ENCODE results near the gene ESR2. TPM values are rescaled to one million over a fixed set of nuclear protein-coding genes. Genes with fewer than 3 reads are reported as not detected.

ESR2 gene
- total RNA-seq, 4 donors from 2014 or later: 0.14 to 1.4 TPM; not detected in 2

DNA sequence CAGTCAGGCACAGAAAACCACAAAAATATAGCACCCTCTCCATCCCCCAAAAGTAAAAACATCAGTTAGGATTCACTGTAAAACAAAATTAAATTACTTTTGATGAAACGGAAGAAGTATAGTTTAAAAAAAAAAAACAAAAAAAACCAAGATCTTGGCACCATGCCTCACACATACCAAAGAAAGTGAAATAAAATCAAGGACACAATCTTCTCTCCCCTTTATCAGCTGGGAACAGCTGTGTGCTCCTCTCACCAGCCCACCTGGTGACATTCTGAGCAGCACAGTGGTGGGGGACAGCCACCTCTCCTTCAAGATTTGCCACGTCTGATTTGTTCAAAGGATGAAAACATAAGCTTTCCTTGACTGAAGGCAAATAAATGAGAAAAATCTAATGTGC is 55.5 kb downstream of the ESR2 start:
- H3K36me3 ChIP-seq: no peaks in the 10 kb centered on the region
- no peaks in the 10 kb centered on the region for H3K27me3 ChIP-seq
- no peaks in the 10 kb centered on the region for H3K9me3 ChIP-seq
- H3K4me3 ChIP-seq: no peak overlapping the region
- DNase-seq: no peak
- 40 to 55% methylated on average over 1 to 2 of the region's 2 CpGs for WGBS, 2 donors (ENCODE audit: low coverage in 1 of 2)
- TF ChIP-seq POLR2AphosphoS5 (IDR thresholded peaks at IDR 0.05) (no peak), CTCF (IDR thresholded peaks at IDR 0.05) (no peak), EP300 (IDR thresholded peaks at IDR 0.05; ENCODE audit: low read depth) (no peak), POLR2A (IDR thresholded peaks at IDR 0.05) (no peak)
- intact Hi-C loops (cut with DNase I; ENCODE audit: low total_unique reads) (no loop called here), in situ Hi-C loops (cut with MboI; ENCODE audit: low pct_ligation_motif_present in 1 of 4, low pct_unique_long_range_greater_than_20kb in 1 of 4, low sequenced_read_pairs in 3 of 4) (no loop called here)
- no peak overlapping the region for H3K27ac ChIP-seq
- H3K4me1 ChIP-seq: no peaks in the 10 kb centered on the region

DNA sequence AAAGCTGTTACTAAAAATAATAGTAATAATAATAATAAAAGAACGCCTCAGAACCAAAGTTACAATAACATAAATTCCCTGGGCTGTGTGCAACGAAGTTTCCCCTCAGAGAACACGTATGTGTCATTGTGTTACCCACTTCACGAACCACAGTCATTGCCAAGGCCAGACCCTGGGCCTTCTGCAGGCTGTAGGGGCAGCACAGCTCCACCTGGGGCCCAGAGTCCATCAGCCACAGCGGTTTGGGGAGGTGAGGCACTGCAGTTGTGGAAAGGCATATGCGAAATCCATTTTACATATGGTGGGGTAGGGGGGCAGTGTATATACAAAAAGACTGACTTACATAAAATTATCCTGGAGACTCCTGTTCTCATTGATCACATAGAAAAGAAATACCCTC is 56.1 kb downstream of the ESR2 start:
- WGBS, 2 donors (ENCODE audit: low coverage in 1 of 2): 72 to 89% methylated on average over 4 to 6 of the region's 6 CpGs
- intact Hi-C loops (cut with DNase I; ENCODE audit: low total_unique reads) (no loop called here), in situ Hi-C loops (cut with MboI; ENCODE audit: low pct_ligation_motif_present in 1 of 4, low pct_unique_long_range_greater_than_20kb in 1 of 4, low sequenced_read_pairs in 3 of 4) (no loop called here)
- no peak overlapping the region for H3K27ac ChIP-seq
- no peak for TF ChIP-seq EP300 (IDR thresholded peaks at IDR 0.05; ENCODE audit: low read depth)
- TF ChIP-seq POLR2AphosphoS5 (IDR thresholded peaks at IDR 0.05): no peak
- no peak for TF ChIP-seq CTCF (IDR thresholded peaks at IDR 0.05)
- no peak for TF ChIP-seq POLR2A (IDR thresholded peaks at IDR 0.05)
- H3K9me3 ChIP-seq: no peaks in the 10 kb centered on the region
- no peak overlapping the region for H3K4me3 ChIP-seq
- DNase-seq: no peak
- H3K4me1 ChIP-seq: no peaks in the 10 kb centered on the region
- no peaks in the 10 kb centered on the region for H3K36me3 ChIP-seq
- H3K27me3 ChIP-seq: no peaks in the 10 kb centered on the region

GRCh38 chr14:64235652-64236640 is 58.2 kb downstream of the ESR2 start:
- Histone ChIP-seq H3K36me3 (no peaks in the 10 kb centered on the region), H3K4me3 (no peak overlapping the region), H3K27me3 (no peaks in the 10 kb centered on the region), H3K9me3 (no peaks in the 10 kb centered on the region), H3K4me1 (no peaks in the 10 kb centered on the region), H3K27ac (peak overlapping the region in 2 of 4 donors; percentile 25 to 61)
- 66 to 71% methylated on average over 5 to 13 of the region's 13 CpGs for WGBS, 2 donors (ENCODE audit: low coverage in 1 of 2)
- DNase-seq: peak; percentile 63
- in situ Hi-C loops (cut with MboI; ENCODE audit: low pct_ligation_motif_present in 1 of 4, low pct_unique_long_range_greater_than_20kb in 1 of 4, low sequenced_read_pairs in 3 of 4): no loop called here
- intact Hi-C loops (cut with DNase I; ENCODE audit: low total_unique reads): no loop called here
- TF ChIP-seq CTCF (IDR thresholded peaks at IDR 0.05) (no peak), POLR2AphosphoS5 (IDR thresholded peaks at IDR 0.05) (no peak), POLR2A (IDR thresholded peaks at IDR 0.05) (no peak), EP300 (IDR thresholded peaks at IDR 0.05; ENCODE audit: low read depth) (no peak)

GRCh38 chr14:64234877-64235651 is 59.1 kb downstream of the ESR2 start:
- Histone ChIP-seq H3K9me3 (no peaks in the 10 kb centered on the region), H3K27ac (peak overlapping the region in 2 of 4 donors; percentile 11 to 46), H3K27me3 (no peaks in the 10 kb centered on the region), H3K36me3 (no peaks in the 10 kb centered on the region), H3K4me3 (no peak overlapping the region), H3K4me1 (no peaks in the 10 kb centered on the region)
- in situ Hi-C loops (cut with MboI; ENCODE audit: low pct_ligation_motif_present in 1 of 4, low pct_unique_long_range_greater_than_20kb in 1 of 4, low sequenced_read_pairs in 3 of 4) (no loop called here), intact Hi-C loops (cut with DNase I; ENCODE audit: low total_unique reads) (no loop called here)
- TF ChIP-seq POLR2A (IDR thresholded peaks at IDR 0.05) (no peak), CTCF (IDR thresholded peaks at IDR 0.05) (no peak), EP300 (IDR thresholded peaks at IDR 0.05; ENCODE audit: low read depth) (no peak), POLR2AphosphoS5 (IDR thresholded peaks at IDR 0.05) (no peak)
- peak; percentile 37 for DNase-seq
- 48 to 58% methylated on average over 2 to 24 of the region's 24 CpGs for WGBS, 2 donors (ENCODE audit: low coverage in 1 of 2)

Measured in transverse colon (tissue), 4 donors.